ENCODE measurements around the gene FAM171A2. TPM values are rescaled to one million over a fixed set of nuclear protein-coding genes. Genes with fewer than 3 reads are reported as not detected.

Gene FAM171A2
- total RNA-seq, 1 experiment from 2014 or later: 7.6 TPM

- no peaks in the 10 kb centered on the region for H3K9me3 ChIP-seq (ENCODE audit: control insufficient read depth, insufficient read depth, low read depth, low read length)
- ChIA-PET POLR2A (interaction anchor here (0.6 to 1.1 kb wide), 2 partner anchors 11 to 115 kb away, joined by 3 to 6 read pairs; partner anchors contain the start of genes GRN and UBTF), CTCF (interaction anchor here (0.6 kb wide), 2 partner anchors 185 to 822 kb away, joined by 3 to 4 read pairs; no protein-coding TSS in a partner anchor)
- in situ Hi-C loops (cut with HindIII; ENCODE audit: low pct_unique_long_range_greater_than_20kb, low sequenced_read_pairs): no loop called here
- no TSS peak for BruUV-seq (replicated peaks)
- DNase-seq (ENCODE audit: low read depth, low spot score) (no peak), ATAC-seq (no peak)
- H3K36me3 ChIP-seq (ENCODE audit: control insufficient read depth, insufficient read depth, low read length): no peaks in the 10 kb centered on the region
- H3K27me3 ChIP-seq (ENCODE audit: control insufficient read depth, insufficient read depth, low read length): no peaks in the 10 kb centered on the region
- H3K27ac ChIP-seq (ENCODE audit: low read length): no peak overlapping the region
- no peak for TF ChIP-seq REST (IDR thresholded peaks at IDR 0.05; ENCODE audit: insufficient read depth in 1 of 2, low read depth in 2 of 2, low read length in 1 of 2)
- TF ChIP-seq TCF7L2 (IDR thresholded peaks at IDR 0.05; ENCODE audit: low read depth, low read length): no peak
- TF ChIP-seq, protein P1, sequence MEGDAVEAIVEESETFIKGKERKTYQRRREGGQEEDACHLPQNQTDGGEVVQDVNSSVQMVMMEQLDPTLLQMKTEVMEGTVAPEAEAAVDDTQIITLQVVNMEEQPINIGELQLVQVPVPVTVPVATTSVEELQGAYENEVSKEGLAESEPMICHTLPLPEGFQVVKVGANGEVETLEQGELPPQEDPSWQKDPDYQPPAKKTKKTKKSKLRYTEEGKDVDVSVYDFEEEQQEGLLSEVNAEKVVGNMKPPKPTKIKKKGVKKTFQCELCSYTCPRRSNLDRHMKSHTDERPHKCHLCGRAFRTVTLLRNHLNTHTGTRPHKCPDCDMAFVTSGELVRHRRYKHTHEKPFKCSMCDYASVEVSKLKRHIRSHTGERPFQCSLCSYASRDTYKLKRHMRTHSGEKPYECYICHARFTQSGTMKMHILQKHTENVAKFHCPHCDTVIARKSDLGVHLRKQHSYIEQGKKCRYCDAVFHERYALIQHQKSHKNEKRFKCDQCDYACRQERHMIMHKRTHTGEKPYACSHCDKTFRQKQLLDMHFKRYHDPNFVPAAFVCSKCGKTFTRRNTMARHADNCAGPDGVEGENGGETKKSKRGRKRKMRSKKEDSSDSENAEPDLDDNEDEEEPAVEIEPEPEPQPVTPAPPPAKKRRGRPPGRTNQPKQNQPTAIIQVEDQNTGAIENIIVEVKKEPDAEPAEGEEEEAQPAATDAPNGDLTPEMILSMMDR (IDR thresholded peaks at IDR 0.05): no peak
- no peak for TF ChIP-seq POLR2AphosphoS5 (IDR thresholded peaks at IDR 0.05; ENCODE audit: low read depth, low read length)
- TF ChIP-seq SIN3A (IDR thresholded peaks at IDR 0.05; ENCODE audit: borderline replicate concordance, insufficient read depth, low read depth, low read length): no peak
- no peaks in the 10 kb centered on the region for H3K4me1 ChIP-seq (ENCODE audit: control insufficient read depth, insufficient read depth, low read length)
- intact Hi-C loops (cut with micrococcal nuclease; ENCODE audit: unreplicated experiment): no loop called here
- no peak overlapping the region for H3K4me3 ChIP-seq (ENCODE audit: low read depth in 2 of 2, low read length in 2 of 2)
Observed at GRCh38 chr17:44334315-44334714, 29.3 kb downstream of the FAM171A2 start.

DNA sequence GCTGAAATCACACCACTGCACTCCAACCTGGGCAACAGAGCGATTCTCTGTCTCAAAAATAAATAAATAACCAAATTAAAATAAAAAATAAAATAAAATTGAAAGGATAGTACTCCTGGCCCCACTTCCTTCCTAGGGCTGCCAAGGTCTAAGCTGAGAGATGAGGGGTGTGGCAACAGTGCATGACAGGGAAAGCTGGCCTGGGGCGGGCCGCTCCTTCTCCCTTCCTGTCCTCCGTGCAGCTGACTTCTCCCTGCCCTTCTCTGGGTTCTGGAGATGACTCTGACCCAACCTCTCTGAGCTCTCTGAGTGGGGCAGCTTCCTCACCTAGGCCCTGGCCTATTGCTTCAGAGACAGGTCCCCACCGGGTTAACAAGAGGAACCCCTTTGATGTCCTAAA is 30.3 kb downstream of the FAM171A2 start:
- CTCF ChIA-PET: no interaction called here
- POLR2A ChIA-PET: interaction anchor here (1.1 kb wide), 1 partner anchor 12 kb away, joined by 3 read pairs; the partner anchor contains the start of gene GRN

More for the DNA sequence above, 30.3 kb downstream of the FAM171A2 start:
- DNase-seq (ENCODE audit: low read depth, low spot score) (no peak), ATAC-seq (no peak)
- BruUV-seq (replicated peaks): no TSS peak
- Histone ChIP-seq H3K27me3 (ENCODE audit: control insufficient read depth, insufficient read depth, low read length) (no peaks in the 10 kb centered on the region), H3K36me3 (ENCODE audit: control insufficient read depth, insufficient read depth, low read length) (no peaks in the 10 kb centered on the region), H3K4me3 (ENCODE audit: low read depth in 2 of 2, low read length in 2 of 2) (no peak overlapping the region), H3K4me1 (ENCODE audit: control insufficient read depth, insufficient read depth, low read length) (no peaks in the 10 kb centered on the region; the same call in 1 of the 2 replicates), H3K27ac (ENCODE audit: low read length) (no peak overlapping the region), H3K9me3 (ENCODE audit: control insufficient read depth, insufficient read depth, low read depth, low read length) (no peaks in the 10 kb centered on the region)
- intact Hi-C loops (cut with micrococcal nuclease; ENCODE audit: unreplicated experiment): no loop called here
- TF ChIP-seq, protein P1 (IDR thresholded peaks at IDR 0.05): no peak
- TF ChIP-seq REST (IDR thresholded peaks at IDR 0.05; ENCODE audit: insufficient read depth in 1 of 2, low read depth in 2 of 2, low read length in 1 of 2): no peak
- in situ Hi-C loops (cut with HindIII; ENCODE audit: low pct_unique_long_range_greater_than_20kb, low sequenced_read_pairs): no loop called here
